ENCODE data around the gene PAPSS2. TPM values are rescaled to one million over a fixed set of nuclear protein-coding genes. Genes with fewer than 3 reads are reported as not detected.

The PAPSS2 gene
- total RNA-seq, 1 experiment from 2014 or later: 24.5 TPM

DNA sequence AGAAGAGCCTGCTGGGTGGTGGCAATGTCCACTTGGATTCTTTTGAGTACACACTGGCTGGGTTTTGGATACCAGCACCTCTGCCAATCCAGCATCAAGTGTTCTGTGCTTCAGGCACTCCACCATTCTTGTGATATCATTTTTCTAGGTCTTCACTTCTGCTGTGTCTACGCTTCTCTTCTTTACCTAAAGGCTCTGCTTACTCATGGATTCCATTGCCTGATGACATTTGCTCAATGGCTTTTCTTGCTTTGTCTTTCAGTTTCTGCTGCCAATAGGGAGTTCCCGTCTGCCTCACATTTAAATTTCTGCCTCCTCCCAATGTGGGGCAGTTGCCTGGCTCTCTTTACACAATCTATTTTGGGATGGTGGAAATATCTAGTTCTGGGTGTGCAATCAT, 12.7 kb upstream of the PAPSS2 start:
- Histone ChIP-seq H3K56ac (ENCODE audit: insufficient read length, low read depth, low read length) (no peak overlapping the region), H3K79me2 (ENCODE audit: insufficient read depth, low read length) (no peaks in the 10 kb centered on the region), H3K23me2 (ENCODE audit: insufficient read length, low read depth, low read length, poor library complexity, severe bottlenecking) (no peaks in the 10 kb centered on the region), H2BK15ac (ENCODE audit: low read depth, low read length) (no peak overlapping the region), H3K23ac (ENCODE audit: insufficient read length, low read depth, low read length) (no peak overlapping the region), H4K8ac (replicated peaks; ENCODE audit: insufficient read length, low read depth, low read length) (no peak overlapping the region), H4K91ac (ENCODE audit: insufficient read length, low read depth, low read length) (no peak overlapping the region), H2AFZ (ENCODE audit: low read length) (no peak overlapping the region), H3K9ac (ENCODE audit: extremely low read depth, insufficient read length, low read length) (no peak overlapping the region), H3K4me1 (ENCODE audit: insufficient read depth, low read length) (peaks cover 4% of the 10 kb centered on the region; the same call in 1 of the 2 replicates), H2BK20ac (ENCODE audit: low read depth, low read length, poor library complexity, severe bottlenecking) (no peak overlapping the region), H3K79me1 (ENCODE audit: insufficient read depth, low read depth, low read length, poor library complexity, severe bottlenecking) (no peaks in the 10 kb centered on the region), H2AK5ac (ENCODE audit: insufficient read length, low read length) (no peak overlapping the region), H2BK5ac (ENCODE audit: insufficient read length, low read length) (no peak overlapping the region), H3K4me2 (ENCODE audit: insufficient read depth, insufficient read length, low read length) (no peak overlapping the region), H3K9me3 (ENCODE audit: control insufficient read depth, low read depth, low read length) (no peaks in the 10 kb centered on the region), H3K27ac (ENCODE audit: insufficient read length, low read depth, low read length) (no peak overlapping the region), H3T11ph (ENCODE audit: low read length) (no peak overlapping the region), H4K20me1 (ENCODE audit: control insufficient read depth, insufficient read depth, insufficient read length) (no peaks in the 10 kb centered on the region), H3K18ac (ENCODE audit: insufficient read length, low read depth, low read length) (no peak overlapping the region), H2BK120ac (ENCODE audit: low read depth, low read length, poor library complexity, severe bottlenecking) (no peak overlapping the region), H2BK12ac (ENCODE audit: insufficient read length, low read depth, low read length) (no peak overlapping the region), H3K4ac (ENCODE audit: low read depth, low read length) (no peak overlapping the region), H3K27me3 (ENCODE audit: insufficient read depth, low read length) (no peaks in the 10 kb centered on the region), H3K14ac (ENCODE audit: insufficient read depth, low read length) (no peak overlapping the region), H4K5ac (ENCODE audit: insufficient read length, low read depth, low read length) (no peak overlapping the region)
- WGBS (ENCODE audit: extremely low coverage, insufficient read length, low lambda C conversion rate): no CpG with 5 or more reads among the region's 2 CpGs
- TF ChIP-seq, protein P1, sequence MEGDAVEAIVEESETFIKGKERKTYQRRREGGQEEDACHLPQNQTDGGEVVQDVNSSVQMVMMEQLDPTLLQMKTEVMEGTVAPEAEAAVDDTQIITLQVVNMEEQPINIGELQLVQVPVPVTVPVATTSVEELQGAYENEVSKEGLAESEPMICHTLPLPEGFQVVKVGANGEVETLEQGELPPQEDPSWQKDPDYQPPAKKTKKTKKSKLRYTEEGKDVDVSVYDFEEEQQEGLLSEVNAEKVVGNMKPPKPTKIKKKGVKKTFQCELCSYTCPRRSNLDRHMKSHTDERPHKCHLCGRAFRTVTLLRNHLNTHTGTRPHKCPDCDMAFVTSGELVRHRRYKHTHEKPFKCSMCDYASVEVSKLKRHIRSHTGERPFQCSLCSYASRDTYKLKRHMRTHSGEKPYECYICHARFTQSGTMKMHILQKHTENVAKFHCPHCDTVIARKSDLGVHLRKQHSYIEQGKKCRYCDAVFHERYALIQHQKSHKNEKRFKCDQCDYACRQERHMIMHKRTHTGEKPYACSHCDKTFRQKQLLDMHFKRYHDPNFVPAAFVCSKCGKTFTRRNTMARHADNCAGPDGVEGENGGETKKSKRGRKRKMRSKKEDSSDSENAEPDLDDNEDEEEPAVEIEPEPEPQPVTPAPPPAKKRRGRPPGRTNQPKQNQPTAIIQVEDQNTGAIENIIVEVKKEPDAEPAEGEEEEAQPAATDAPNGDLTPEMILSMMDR (conservative IDR thresholded peaks at IDR 0.05): no peak
- 0 out of 7 replicates have a peak, but pooled peaks cover 0 to 3% (median 0%) of the 10 kb centered on the region in 3 experiments for H3K36me3 Mint-ChIP-seq (ENCODE audit: insufficient read depth in 1 of 3, low read depth in 3 of 3)
- H3K9me3 Mint-ChIP-seq: peaks cover 3 to 6% of the 10 kb centered on the region in 2 experiments; a peak in 4 of 5 replicates
- no peak overlapping the region for H3K27ac Mint-ChIP-seq
- H3K27me3 Mint-ChIP-seq (ENCODE audit: low read depth): no peaks in the 10 kb centered on the region
- DNase-seq: no peak
- H3K4me1 Mint-ChIP-seq: peaks cover 11% of the 10 kb centered on the region in 2 experiments
- H3K4me3 Mint-ChIP-seq: no peak overlapping the region

Data from H9 (cell line).